NB4 (cell line): ENCODE results near the gene SEC16A.

ENCODE experiments used
- CTCF ChIP-seq: IDR thresholded peaks from one replicate; pipeline ENCODE4 v1.5.1; 2012; ENCODE audit warnings: low read depth, low read length
- MAX ChIP-seq: IDR thresholded peaks from 2 replicates; pipeline ENCODE4 v1.6.1; 2011; ENCODE audit warnings: low read depth, low read length
- POLR2A ChIP-seq: IDR thresholded peaks from 2 replicates; pipeline ENCODE4 v1.6.1; 2011; ENCODE audit warnings: mild to moderate bottlenecking; ENCODE audit not compliant: insufficient read length; ENCODE audit errors: extremely low read depth

DNA sequence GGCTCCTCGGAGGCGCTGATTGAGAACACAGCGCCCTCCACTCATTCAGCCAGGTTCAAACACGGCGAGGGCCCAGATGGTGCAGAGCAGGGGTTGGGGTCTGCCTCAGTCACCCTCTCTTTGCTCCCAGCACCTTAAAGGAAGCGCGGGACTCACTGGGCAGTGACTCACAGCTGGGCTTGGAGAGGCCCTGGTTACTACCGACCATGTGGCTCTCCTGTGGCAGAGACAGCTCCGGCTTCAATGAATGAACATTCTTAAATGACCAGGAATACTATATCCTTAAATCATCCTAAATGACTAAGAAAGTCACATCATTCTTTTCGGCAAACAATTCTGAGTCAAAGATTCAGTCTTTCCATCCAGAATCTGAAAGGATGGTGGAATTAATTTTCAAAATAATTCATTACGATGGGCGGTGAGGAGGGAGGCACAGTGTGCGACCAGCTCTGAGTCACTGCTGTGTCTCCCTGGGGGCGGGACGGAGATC lies 41.6 kb downstream of the SEC16A start:
- TF ChIP-seq CTCF (no peak), MAX (no peak), POLR2A (no peak)
